Heart left ventricle (tissue), 16 donors: ENCODE measurements around the gene LIPG. TPM values are rescaled to one million over a fixed set of nuclear protein-coding genes. Genes with fewer than 3 reads are reported as not detected.

Experiments
- ATAC-seq, 4 donors: fragments of 200-7000 bp; cut with Tn5 transposase; one replicate each; pipeline ENCODE4 v1.9.1; 2020 to 2022; ENCODE audit warnings: moderate library complexity in 4 of 4, mild to moderate bottlenecking in 3 of 4, moderate number of reproducible peaks in 1 of 4
- DNase-seq, 5 donors: peaks; one replicate each; pipeline ENCODE4 v3.0.0-alpha.2; 2020
- H3K27ac ChIP-seq, 12 donors: fragments of 200-600 bp; sonication (generic) in 4 of 12; one replicate each; pipeline versions ENCODE4 v1.5.0 to v1.8.0; 2016 to 2022; ENCODE audit warnings: mild to moderate bottlenecking in 2 of 12
- H3K27me3 ChIP-seq, 9 donors: fragments of 200-600 bp; sonication (generic) in 2 of 9; one replicate each; pipeline versions ENCODE4 v1.5.1 to v1.8.0; 2016 to 2022; ENCODE audit warnings: mild to moderate bottlenecking in 3 of 9
- H3K36me3 ChIP-seq, 9 donors: fragments of 200-600 bp; sonication (generic) in 2 of 9; one replicate each; pipeline versions ENCODE4 v1.5.0 to v1.8.0; 2018 to 2022; ENCODE audit warnings: mild to moderate bottlenecking in 2 of 9
- H3K4me1 ChIP-seq, 12 donors: fragments of 200-600 bp; sonication (generic) in 4 of 12; one replicate each; pipeline versions ENCODE4 v1.5.0 to v1.8.0; 2016 to 2022; ENCODE audit warnings: mild to moderate bottlenecking in 3 of 12
- H3K4me3 ChIP-seq, 12 donors: fragments of 200-600 bp; sonication (generic) in 4 of 12; one replicate each; pipeline versions ENCODE4 v1.5.0 to v1.8.0; 2017 to 2022; ENCODE audit warnings: mild to moderate bottlenecking in 9 of 12, moderate library complexity in 4 of 12
- H3K9me3 ChIP-seq, 12 donors: fragments of 200-600 bp; sonication (generic) in 4 of 12; one replicate each; pipeline versions ENCODE4 v1.5.0 to v1.8.0; 2016 to 2022; ENCODE audit warnings: mild to moderate bottlenecking in 1 of 12
- CTCF ChIP-seq, 12 donors: fragments of 200-600 bp; sonication (generic) in 4 of 12; IDR thresholded peaks; one replicate each; pipeline versions ENCODE4 v1.5.0 to v1.8.0; 2018 to 2022; ENCODE audit warnings: antibody characterized with exemption in 12 of 12, mild to moderate bottlenecking in 5 of 12
- POLR2A ChIP-seq, 2 donors: fragments of 450-650 bp; IDR thresholded peaks; one replicate each; pipeline ENCODE4 v1.6.1; 2017; ENCODE audit warnings: antibody characterized with exemption in 2 of 2, mild to moderate bottlenecking in 2 of 2, moderate library complexity in 2 of 2
- WGBS, 4 donors: extraction: QIAGEN DNeasy Blood & Tissue Kit in 2 of 4; methylation state at CpG; one replicate each; pipeline versions ENCODE4 v1.1.5 to v1.1.7; 2013 to 2018; 5-methylcytosine and 5-hydroxymethylcytosine counted together
- intact Hi-C, 10 donors: fragments of 100-400 bp; cut with DNase I; formaldehyde crosslinking; loops; one replicate each; pipeline versions ENCODE4 v1.11.1 to v1.14.2; 2022
- polyA plus RNA-seq, 2 donors: library from polyadenylated mRNA; stranded (reverse); fragments of 200-250 nt; gene quantifications; one replicate each; pipeline ENCODE4 v1.2.3, GENCODE V29; 2013
- total RNA-seq, 9 donors: library from RNA; depleted of rRNA in 2 of 9; stranded (reverse); fragments of >200 nt in 2 of 9; fragmentation: NEBNext Ultra II Directional in 3 of 9; extraction: Animal tissue kit (Norgen Biotek cat#: 25700) in 3 of 9; gene quantifications; one replicate each; pipeline versions ENCODE4 v1.1.0 to v1.2.4, GENCODE V29; 2016 to 2023
- donor health status: ischemic (EF 13 %, LVEDD 7.1; RV severe dilation, severe dysfunction).
- donor health status: healthy with polysubstance abuse.
- donor health status: DM: no; HTN: yes; CAD: no.
- donor health status: DM: no; HTN: no; CAD: no.
- donor health status: ischemic (EF 25% LVEDD 6.9; RV normal size, moderate dysfunction).
- donor health status: ischemic (EF 25% LVEDD 5.7; RV mildly dilated, moderate dysfunction).
- donor health status: healthy.
- donor health status: DM: yes; HTN: yes; CAD: no.
- donor health status: ischemic (EF 35%, LVEDD 5.7; RV mildly dilated, moderate dysfunction).
- donor health status: nonischemic (EF 11% LVEDD 7.7; RV severe dilation, severe dysfunction).
- donor health status: DM: yes; HTN: yes; CAD: no.
- donor health status: PGD.
- donor health status: ischemic (EF 29% LVEDD 5.4; RV normal size, mild dysfunction).
- donor health status: nonischemic (EF 23%, LVEDD 6.1; RV moderate dilation, normal function).

Gene LIPG
- total and polyA plus RNA-seq, 11 donors = 0.04 to 12.1 (median 1.1) TPM; not detected in 3

GRCh38 chr18:49638209-49638785, 76.4 kb downstream of the LIPG start:
- H3K4me3 ChIP-seq = no peak overlapping the region
- H3K4me1 ChIP-seq = no peaks in the 10 kb centered on the region
- H3K27ac ChIP-seq = no peak overlapping the region
- intact Hi-C loops = no loop called here
- DNase-seq = no peak
- ATAC-seq = no peak
- H3K9me3 ChIP-seq = no peaks in the 10 kb centered on the region
- no peak for TF ChIP-seq POLR2A (IDR thresholded peaks at IDR 0.05)
- TF ChIP-seq CTCF (IDR thresholded peaks at IDR 0.05) = no peak
- 29 to 37% (median 34%) methylated on average over 4 of the region's 4 CpGs for WGBS, 4 donors
- H3K36me3 ChIP-seq = no peaks in the 10 kb centered on the region
- peaks cover 0 to 9% (median 0%) of the 10 kb centered on the region in 9 donors for H3K27me3 ChIP-seq

GRCh38 chr18:49638891-49639557, 77.2 kb downstream of the LIPG start:
- DNase-seq (no peak), ATAC-seq (peak in 1 of 4 donors; percentile 15)
- no peak overlapping the region for H3K4me3 ChIP-seq
- TF ChIP-seq CTCF (IDR thresholded peaks at IDR 0.05) = no peak
- no peak for TF ChIP-seq POLR2A (IDR thresholded peaks at IDR 0.05)
- no peak overlapping the region for H3K27ac ChIP-seq
- intact Hi-C loops = no loop called here
- peaks cover 0 to 9% (median 0%) of the 10 kb centered on the region in 9 donors for H3K27me3 ChIP-seq
- H3K4me1 ChIP-seq = no peaks in the 10 kb centered on the region
- H3K36me3 ChIP-seq = no peaks in the 10 kb centered on the region
- H3K9me3 ChIP-seq = no peaks in the 10 kb centered on the region
- 91 to 94% (median 92%) methylated on average over 8 of the region's 8 CpGs for WGBS, 4 donors

- no peak for TF ChIP-seq POLR2A (IDR thresholded peaks at IDR 0.05)
- TF ChIP-seq CTCF (IDR thresholded peaks at IDR 0.05) = no peak
- H3K4me1 ChIP-seq = no peaks in the 10 kb centered on the region
- no peak overlapping the region for H3K27ac ChIP-seq
- H3K27me3 ChIP-seq = peaks cover 0 to 4% (median 0%) of the 10 kb centered on the region in 9 donors
- peak in 1 of 5 donors; percentile 59 for DNase-seq
- peak in 2 of 4 donors; percentile 29 to 72 for ATAC-seq
- intact Hi-C loops = loop anchor here in 1 of 10 donors (10.0 kb wide), 1 partner anchor 95 kb away; no protein-coding TSS in a partner anchor
- H3K4me3 ChIP-seq = no peak overlapping the region
- H3K36me3 ChIP-seq = no peaks in the 10 kb centered on the region
- WGBS, 4 donors = 70 to 81% (median 73%) methylated on average over 13 of the region's 13 CpGs
- no peaks in the 10 kb centered on the region for H3K9me3 ChIP-seq
Measured at GRCh38 chr18:49639643-49640391, 78.0 kb downstream of the LIPG start.

GRCh38 chr18:49640741-49641140, 78.9 kb downstream of the LIPG start:
- Histone ChIP-seq H3K4me1 (peaks cover 0 to 7% (median 0%) of the 10 kb centered on the region in 12 donors), H3K27ac (no peak overlapping the region), H3K9me3 (no peaks in the 10 kb centered on the region), H3K27me3 (peaks cover 0 to 4% (median 0%) of the 10 kb centered on the region in 9 donors), H3K36me3 (no peaks in the 10 kb centered on the region), H3K4me3 (no peak overlapping the region)
- ATAC-seq = no peak
- intact Hi-C loops = loop anchor here in 1 of 10 donors (10.0 kb wide), 1 partner anchor 94 kb away; no protein-coding TSS in a partner anchor
- TF ChIP-seq POLR2A (IDR thresholded peaks at IDR 0.05) (no peak), CTCF (IDR thresholded peaks at IDR 0.05) (no peak)
- no peak for DNase-seq
- 47 to 58% (median 51%) methylated on average over 6 of the region's 6 CpGs for WGBS, 4 donors
